ENCODE results near the gene ZNF638.

ZNF638 gene

DNA sequence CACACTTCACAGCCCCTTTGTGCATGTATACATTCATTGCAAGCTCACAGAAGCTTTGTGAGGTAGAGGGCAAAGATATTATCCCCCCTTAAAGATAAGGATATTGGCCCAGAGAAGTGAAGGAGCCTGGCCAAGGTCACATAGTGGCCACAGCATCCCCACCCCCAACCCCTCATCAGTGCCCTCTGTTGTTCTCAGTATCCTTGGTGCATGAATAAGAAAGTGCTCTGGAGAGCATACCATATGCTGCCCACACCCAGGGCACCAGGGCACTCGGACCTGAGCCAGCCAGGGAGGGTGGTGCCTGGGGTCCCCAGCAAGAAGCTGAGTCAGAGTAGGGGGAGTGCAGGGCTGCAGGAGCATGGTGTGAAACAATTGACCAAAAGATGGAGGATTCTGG lies 125.0 kb downstream of the ZNF638 start:
- DNase-seq = no peak

DNA sequence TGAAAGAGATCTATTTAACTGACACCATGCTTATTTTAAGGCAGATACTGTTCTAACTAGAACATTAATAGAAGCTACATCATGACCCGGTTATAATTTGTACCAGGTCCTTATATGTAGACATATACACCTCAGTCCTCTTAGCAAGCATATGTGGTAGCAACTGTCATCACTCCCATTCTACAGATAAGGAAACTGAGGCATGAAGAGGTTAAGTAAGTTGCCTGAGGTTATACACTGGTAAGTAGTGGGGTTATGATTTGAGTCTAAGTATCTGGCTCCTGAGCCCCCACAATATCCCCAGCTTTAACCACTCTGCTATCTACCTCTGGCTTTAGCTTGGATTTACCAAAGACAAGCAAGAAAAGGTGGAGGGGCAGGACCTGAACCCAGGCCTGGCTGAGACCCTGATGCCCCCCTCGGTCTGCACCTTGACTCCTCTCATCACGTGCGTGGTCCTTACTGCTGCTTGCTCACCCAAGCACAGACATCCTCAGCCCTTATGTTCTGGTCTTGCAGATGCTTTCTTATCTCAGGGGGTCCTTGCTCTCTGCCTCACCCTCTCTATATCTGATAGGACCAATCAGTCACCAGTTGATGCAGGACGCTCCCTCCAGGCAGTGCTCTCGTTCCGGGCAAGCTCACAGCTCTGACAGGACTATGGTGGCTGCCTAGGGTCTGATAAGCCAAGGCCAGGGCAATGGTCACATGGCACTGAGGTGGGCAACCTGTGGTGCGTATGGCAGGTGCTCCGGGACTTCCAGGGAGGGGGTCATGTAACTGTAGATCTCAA lies 125.7 kb downstream of the ZNF638 start:
- no peak for DNase-seq

DNA sequence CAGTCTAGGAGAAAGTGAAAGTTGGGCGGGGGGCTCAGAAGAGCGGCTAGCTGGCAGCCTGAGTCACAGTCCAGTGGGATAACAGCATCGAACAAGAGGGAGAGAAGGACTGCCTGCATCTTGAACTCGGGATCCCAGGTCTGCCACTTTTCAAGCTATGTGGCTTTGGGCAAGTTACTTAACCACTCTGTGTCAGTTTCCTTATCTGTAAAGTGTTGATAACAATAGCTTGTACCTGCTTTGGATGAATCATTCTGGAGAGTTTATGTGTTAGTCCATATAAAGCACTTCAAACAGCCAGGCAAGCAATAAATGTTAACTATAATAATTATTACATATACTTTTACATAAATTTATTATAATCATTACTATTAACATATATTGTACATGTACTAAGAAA lies 126.3 kb downstream of the ZNF638 start:
- DNase-seq = no peak

DNA sequence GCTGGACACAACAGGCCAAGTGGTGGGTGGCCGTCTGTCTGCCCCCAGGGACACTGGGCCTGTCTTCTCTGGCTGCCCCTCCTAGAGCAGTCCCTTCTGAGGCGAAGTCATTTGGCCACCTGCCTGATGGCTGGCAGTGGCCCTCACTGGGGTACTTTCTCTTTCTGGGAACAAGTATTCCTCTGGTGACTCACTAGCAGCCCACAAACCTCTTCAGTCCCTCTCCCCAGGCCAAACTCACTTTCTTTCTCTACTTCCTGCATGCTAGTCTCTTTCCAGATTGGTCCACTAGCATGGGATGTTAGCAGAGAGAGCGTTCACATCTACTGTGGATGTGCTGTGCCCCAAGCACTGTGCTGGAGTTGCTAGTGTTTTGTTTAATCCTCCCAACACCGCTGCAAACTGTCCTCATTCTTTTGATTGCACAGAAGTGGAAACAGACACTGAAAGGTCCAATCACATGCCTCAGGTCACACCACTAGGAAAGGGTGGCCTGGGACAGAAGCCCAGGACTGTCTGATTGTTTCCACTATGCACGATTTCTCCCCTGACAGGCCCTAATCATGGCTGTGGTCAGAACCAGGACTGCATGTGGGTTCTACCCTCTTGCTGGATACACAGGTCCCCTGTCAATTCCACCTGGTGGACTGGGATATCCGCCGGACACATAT lies 127.0 kb downstream of the ZNF638 start:
- no peak for DNase-seq

DNA sequence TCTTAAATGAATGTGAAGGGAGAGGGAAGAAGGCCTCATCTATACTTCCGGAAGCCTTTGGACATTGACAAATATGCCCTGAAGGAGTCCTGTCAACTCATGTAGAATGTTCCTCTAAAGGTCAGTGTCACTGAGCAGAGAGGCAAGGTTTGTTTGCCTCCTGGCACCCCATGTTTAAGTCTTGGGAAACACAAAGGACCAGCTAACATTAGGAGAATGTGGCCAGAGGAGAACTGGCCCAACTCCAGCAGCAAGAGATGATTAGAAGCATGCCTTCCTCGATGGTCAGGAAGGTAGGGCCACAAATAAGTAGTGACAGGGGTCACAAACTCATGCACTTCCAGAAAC lies 127.5 kb downstream of the ZNF638 start:
- DNase-seq = no peak

DNA sequence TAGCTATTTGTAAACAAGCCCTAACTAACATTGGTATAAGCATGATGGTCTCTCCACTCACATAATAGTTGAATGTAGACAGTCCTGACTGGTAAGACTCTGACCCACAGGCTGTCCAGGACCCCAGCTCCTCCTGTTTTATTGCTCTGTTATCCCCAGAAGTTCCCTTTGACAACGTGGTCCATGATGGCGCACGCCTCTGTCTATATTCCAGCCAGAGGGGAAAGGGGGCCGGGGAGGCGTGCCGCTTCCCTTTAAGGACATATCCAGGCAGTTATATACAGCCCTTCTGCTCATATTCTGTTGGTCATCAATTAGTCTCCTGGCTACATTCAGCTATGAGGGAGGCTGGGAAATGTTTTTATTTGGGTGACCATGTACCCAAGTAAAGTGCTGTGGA lies 128.5 kb downstream of the ZNF638 start:
- no peak for DNase-seq

DNA sequence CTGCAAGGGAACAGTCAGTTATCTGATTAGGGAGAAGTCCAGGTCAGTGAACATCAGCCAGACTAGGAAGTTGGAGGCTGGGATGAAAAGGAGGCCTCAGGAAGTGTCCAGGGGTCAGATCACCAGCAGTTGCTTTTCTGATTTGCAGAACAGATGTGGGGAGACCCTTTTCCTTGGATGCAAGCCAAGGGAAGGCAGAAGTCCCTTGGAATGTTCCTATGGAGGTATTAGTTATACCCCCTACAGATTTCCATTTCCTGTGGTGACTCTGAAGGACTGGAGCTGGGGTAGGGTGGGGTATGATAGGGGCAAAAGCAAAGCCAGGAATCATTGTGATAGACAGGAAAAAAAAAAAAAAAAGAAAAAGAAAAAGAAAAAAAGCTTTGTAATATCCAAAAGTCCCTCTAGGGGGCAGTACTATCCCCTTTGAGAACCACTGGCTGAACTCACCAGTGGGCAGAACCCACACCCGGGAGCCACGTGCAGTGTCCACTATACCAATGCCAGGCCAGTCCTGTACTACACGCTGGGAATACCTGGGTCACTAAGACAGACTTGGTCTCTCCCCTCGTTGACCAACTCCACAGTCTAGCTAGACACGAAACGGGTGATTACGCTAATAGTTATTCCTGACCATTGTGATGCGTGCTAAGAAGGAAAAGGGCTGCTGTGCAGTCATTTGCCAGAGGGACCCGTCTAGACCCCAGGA lies 129.2 kb downstream of the ZNF638 start:
- DNase-seq = no peak

DNA sequence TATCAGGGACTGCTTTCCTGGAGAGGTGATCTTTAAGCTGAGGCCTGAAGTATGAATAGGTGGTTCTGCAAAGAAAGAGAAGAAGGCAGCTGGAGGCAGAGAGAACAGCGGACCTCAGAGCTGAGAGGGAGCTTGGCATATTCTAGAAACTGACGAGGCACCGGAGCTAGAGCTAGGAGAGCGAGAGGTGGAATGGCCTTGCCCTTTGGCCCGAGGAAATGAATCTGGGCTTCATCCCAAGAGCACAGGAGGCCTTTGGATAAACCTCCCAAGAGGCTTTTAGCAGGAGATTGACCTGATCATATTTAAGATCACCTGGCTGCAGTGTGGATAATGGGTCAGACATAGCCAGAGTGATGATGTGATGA lies 129.7 kb downstream of the ZNF638 start:
- no peak for DNase-seq

DNA sequence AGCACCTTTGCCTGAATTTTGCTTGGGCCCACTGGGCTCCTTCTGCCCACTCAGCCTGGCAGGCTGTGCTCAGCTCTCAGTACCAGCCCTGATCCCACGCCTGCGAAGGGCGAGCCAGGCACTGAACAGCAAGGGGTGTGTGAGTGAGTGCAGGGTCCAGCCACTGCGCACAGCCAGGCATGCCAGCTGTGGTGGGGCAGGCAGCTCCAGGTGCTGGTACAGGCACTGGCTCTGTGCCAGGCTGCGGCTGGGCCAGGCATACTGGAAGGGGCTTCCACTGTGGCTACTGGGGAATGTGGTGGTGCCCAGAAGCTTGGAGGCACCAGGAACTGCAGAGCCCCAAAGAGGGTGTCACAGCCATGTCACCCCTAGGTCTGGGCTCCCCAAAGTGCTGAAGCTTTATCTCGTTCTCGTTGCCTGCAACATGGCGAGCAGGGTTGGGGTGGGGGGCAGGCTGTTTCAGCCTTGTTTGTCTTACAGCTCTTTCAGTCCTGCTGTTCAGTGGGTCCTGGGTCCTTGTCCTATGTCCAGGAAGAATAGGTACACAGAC lies 130.5 kb downstream of the ZNF638 start:
- DNase-seq = no peak

DNA sequence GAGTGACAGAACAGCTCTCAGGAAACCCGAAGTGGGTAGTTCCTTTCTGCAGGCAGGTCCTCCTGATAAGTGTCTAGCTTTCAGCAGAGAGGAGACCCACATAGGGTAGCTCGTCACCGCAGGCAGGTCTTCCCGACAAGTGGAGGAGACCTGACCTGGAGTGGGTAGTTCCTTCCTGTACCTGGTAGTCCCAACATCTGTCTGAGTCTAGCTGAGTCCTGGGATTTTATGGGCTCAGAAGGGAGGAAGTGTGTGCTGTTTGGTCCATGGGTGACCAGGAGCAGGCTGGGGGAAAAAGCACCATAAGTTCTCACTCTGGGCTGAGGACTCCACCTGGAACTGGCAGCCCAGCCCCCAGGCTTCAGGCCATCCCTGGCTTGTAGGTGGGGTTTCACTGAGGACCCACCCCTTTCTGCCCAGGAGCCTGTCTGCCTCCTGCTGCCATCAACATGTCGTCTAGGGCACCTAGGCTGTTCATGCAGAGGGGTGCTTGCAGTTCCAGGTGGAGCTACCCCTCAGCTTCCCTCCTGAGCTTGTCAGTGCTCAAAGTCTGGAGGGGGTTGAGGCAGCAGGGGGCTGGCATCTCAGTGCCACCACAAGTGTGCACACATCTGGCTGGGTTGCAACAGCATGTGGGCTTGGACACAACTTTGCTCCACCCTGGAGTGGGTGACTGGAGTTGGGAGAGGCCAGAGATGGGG lies 131.2 kb downstream of the ZNF638 start:
- DNase-seq = no peak

DNA sequence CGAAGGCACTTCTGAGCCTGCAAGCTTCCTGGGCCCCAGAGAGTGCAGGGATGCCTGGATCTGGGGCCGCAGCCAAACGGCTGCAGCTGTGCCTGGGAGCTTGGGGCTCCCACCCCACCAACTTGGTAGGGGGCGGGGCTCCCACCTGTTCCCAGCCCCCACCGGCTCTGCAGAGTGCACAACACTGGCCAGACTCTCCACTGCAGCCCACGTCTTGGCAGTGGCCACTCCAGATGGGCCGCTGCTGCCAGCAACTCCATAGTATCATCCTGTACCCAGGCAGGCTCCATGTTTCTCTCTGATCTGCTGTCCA lies 131.7 kb downstream of the ZNF638 start:
- no peak for DNase-seq

DNA sequence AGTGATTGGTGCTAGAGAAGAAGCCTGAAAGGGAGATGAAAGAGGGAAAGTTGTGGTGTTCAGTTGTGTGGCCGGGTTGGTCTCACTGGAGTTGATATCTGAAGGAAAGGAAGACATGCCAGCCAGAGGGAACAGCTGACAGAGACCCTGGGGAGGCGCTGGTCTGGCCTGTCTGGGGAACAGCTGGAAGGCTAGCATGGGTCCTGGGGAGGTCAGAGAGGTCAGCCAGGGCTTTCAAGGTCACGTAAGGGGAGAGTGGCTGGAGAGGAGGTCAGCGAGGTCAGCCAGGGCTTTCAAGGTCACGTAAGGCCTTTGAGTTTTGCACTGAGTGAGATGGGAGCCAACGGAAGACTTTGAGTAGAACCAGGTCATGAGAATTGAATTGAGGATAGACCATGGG lies 132.8 kb downstream of the ZNF638 start:
- no peak for DNase-seq

DNA sequence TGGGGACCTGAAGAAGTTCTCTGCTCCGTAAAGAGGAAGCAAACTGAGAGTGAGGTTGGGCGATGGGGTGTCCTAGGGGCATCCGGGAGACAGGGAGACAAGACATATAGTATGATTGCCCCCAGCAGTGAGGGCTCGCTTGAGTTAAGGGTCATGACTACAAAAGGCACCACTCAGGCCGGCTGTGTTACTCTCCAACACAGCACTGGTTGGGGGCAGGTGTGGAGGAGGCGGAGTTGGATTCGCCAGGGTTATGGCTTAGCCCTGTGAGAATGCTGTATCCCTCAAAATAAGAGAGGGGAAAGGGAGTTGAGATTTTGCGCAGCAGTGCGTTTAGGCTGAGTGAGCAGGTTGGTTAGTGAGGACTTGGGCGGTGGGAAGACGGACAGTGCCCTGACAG lies 133.8 kb downstream of the ZNF638 start:
- DNase-seq = no peak

DNA sequence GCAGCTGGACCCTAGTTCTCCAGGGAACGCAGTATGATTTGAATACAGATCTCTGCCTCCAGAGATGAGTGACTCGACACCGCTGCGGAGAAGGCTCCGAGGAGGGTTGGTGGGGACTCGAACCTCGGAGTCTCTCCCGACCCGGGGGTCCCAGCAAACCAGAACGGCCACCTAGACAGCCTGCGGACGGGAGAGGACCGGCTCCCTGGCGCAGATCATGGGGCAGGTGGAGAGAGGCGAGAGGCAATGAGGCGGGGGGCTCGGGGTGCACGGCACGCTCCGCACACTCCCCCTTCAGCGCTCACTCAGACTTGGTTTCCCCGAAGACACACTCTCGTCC lies 134.3 kb downstream of the ZNF638 start:
- no peak for DNase-seq

DNA sequence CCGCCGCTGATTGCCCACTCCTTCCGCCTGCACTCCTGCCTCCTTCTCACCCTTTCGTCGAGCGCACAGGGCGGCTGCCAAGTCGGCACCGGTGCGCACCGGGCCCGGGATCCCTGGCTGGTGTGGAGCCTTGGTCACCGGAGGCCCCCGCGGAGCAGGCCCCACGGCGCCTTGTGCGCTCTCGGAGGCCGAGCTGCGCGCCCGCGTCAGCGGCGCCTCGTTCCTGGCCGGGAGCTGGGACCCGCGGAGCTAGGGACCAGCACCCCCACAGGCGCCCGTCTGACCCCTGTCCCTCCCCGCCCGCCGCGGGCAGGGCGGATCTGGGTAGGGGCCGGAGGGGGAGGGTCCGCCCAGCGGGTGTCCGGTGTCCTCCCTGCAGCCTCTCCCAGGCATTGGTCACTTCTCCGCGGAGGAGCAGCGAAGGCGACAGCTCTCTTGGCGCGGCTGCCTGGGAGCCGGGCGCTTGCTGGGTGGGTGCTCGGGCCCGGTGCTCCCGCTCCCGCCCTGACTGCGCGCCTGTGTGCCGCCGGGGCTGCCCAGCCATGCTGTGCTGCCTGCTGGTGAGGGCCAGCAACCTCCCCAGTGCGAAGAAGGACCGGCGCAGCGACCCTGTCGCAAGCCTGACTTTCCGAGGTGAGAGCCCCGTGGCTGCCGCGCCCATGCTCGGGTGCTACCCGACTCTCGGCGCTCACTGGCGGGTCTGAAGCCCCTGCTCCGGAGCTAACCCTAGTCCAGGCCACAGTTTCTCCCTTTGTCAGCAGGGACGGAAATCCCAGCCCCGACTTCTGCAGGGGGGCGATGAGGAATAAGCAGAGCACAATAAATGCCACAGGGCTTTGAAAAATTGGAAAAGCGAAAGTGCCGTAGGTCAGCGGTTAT lies 135.0 kb downstream of the ZNF638 start:
- DNase-seq = no peak

DNA sequence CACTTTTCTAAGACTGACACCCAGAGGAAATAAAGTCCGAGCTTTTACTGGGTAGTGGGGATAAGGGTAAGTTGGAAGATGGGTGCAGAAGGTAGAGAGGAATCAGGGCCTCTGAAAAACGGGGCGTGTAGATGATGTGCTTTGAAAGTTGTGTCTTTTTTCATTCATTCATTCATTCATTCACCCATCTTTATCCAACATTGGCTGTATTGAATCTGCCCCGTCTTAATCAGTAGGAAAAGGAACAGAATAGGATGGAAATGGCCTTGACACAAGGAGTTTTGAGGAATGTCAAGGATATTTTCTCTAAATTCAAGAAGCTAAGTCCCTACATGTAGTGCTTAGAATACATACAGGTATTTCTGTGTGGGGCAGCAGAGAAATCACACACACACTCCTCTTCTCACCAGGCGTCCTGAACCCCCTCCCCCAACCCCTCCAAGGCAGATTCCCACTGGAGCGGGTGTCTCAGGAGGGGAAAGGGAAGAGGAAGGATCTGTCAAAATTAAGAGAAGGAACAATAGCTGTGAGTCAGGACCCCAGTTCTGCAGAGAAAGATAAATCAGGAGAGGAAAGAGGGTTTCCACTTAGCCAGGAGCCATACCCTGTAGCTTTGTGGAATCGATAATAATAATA lies 135.7 kb downstream of the ZNF638 start:
- DNase-seq = no peak

DNA sequence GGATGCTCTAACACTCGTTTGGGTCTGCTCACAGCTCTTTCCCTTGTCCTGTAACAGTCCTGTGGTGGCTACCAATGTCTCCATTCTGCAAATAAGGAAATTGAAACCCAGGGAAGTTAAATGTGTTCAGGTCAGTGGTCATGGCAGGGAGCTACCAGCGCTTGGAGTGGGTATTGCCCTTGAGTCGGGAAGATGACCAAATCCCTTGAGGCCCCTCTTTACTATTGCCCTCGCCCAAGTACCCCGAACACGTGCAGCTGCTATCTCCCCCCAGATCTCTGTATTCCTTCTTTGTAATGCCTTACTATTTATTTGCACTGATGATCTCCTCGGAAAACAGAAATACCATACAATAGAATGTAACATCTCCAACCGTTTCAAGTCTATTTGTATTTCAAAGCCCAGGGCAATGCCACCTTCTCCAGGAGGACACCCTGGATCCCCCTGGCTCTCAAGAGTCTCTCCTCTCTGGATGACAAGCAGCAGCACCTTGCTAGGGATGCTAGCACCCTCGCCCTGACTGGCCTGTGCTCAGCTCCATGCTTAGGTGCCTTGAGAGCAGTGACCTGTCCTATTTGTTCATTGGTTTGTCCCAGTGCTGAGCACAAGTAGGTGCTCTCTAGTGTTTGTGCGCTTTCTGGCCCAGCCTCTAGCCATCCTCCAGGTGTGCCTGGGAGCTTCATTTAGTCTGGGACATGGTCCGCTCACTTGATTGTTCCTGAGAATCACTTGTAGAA lies 136.9 kb downstream of the ZNF638 start:
- DNase-seq = no peak

DNA sequence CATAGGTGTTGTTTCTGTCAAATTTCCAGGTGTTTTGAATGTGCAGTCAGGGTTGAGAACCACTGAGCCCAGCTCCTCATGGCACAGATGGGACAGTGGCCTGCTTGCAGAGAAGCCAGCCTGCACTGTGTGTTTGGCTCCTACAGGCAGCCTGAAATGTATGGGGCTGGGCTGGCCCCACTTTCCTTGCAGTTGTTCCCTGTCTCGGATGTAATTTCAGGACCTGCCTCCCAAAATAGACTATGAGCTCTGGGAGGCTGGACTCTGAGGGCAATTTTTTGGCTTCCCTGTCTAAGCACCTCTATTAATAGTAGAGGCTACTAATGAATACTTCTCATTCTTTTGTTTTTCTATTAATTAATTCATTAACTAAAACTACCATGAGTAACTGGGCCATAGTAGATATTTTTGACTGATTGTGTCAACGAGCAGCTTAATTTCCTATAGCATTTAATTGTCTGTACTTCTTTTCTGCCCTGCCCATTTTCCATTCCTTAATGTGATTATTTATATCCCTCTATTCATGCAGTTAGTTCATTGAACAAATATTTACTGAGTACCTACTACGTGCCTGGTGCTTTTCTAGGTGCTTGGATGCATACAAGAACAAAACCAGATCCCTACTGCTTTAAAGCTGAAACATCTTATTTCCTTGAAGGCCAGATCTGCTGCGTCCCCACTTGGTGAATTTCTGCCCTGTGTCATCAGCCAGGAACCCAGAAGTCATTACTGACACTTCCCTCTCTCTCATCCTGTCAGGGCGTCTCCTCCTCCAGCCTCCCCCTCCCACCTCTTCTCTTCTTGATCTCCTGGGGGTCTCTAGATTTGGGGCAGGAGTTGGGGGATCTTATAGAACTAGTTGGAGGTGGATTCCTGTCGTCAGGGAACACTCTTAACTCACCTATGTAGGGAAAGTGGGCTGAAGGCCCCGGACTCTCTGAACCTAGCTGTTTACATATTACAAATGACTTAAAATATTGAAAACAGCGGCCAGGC lies 138.1 kb downstream of the ZNF638 start:
- no peak for DNase-seq

DNA sequence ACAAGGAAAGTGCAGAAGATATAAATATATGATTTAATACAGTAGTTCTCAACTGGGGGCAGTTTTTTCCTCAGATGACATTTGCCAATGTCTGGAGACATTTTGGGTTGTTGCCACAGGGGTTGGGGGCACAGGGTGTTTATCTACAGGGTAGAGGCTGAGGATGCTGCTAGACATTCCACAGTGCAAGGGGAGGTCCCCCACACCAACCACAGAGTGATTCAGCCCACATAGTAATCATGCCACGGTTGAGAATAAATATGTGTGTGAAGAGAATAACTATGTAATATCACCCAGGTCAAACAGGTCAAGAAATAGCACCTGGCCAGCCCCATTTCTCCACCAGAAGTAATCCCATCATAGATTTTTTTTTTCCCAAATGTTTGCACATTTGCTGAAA lies 139.7 kb downstream of the ZNF638 start:
- no peak for DNase-seq

DNA sequence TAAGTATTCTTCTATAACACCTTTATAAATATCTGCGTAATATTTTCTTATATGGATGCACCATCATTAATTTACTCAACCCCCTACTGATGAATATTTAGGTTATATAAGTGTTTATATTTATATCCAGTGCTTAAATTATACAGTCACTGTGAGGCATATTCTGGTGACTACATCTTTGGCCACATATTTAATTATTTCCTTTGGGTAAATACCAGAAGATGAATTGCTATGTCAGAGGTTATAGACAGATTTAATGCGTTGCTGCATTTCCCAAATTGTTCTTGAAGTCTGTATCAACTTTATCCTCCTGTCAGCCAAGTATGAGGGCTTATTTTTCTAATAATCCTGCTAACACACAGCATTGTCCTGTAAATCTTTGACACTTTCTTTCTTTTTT lies 140.4 kb downstream of the ZNF638 start:
- DNase-seq = no peak
